Measurements from ENCODE around the gene PTPN20.
"Not testable (repeated sequence)": the region's sequence is repeated elsewhere in the genome, so short reads cannot be mapped to it uniquely, and the experiment has no call there.

DNA sequence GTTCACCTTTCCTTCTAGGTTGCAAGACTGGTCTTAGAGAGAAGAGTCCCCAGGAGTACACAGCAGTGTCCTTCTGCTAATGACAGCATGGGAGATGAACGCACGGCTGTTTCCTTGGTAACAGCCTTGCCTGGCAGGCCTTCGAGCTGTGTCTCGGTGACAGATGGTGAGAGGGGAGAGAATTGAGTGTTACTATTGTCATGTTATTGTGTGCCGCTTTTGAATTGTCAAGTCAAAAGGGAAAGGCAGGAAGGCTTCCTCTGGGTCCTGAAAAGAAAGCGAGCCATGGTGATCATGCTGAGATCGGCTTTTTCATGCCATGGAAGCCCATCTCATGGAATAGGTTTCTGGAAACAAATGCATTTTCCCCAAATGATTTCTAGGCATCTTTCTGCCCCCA lies 32.5 kb upstream of the PTPN20 start:
- TF ChIP-seq, protein P1, sequence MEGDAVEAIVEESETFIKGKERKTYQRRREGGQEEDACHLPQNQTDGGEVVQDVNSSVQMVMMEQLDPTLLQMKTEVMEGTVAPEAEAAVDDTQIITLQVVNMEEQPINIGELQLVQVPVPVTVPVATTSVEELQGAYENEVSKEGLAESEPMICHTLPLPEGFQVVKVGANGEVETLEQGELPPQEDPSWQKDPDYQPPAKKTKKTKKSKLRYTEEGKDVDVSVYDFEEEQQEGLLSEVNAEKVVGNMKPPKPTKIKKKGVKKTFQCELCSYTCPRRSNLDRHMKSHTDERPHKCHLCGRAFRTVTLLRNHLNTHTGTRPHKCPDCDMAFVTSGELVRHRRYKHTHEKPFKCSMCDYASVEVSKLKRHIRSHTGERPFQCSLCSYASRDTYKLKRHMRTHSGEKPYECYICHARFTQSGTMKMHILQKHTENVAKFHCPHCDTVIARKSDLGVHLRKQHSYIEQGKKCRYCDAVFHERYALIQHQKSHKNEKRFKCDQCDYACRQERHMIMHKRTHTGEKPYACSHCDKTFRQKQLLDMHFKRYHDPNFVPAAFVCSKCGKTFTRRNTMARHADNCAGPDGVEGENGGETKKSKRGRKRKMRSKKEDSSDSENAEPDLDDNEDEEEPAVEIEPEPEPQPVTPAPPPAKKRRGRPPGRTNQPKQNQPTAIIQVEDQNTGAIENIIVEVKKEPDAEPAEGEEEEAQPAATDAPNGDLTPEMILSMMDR (conservative IDR thresholded peaks at IDR 0.05), result not testable (repeated sequence)
- not testable (repeated sequence) for TF ChIP-seq ZFX (IDR thresholded peaks at IDR 0.05)

Measured in C4-2B (cell line).